HEK293T (cell line): Measurements from ENCODE around the gene CUBN.

Source experiments
- CTCF ChIA-PET: fragments of 350-600 bp; formaldehyde crosslinking; extraction: SDS; loops from one replicate; lab custom pipeline; 2021; ENCODE audit warnings: antibody characterized with exemption, inconsistent platforms; lab: Yijun Ruan, JAX
- POLR2A ChIA-PET: fragments of 350-600 bp; formaldehyde crosslinking; extraction: SDS; loops from one replicate; lab custom pipeline; 2020; ENCODE audit warnings: antibody characterized with exemption, inconsistent platforms; lab: Yijun Ruan, JAX
- DNase-seq: peaks from one replicate; pipeline ENCODE4 v3.0.0; 2012; ENCODE audit warnings: mixed read lengths; ENCODE audit errors: extremely low spot score
- ARNT ChIP-seq: fragments of 450-650 bp; IDR thresholded peaks from 2 replicates; pipeline ENCODE4 v1.6.1; 2017; ENCODE audit warnings: mild to moderate bottlenecking
- BHLHE40 ChIP-seq: fragments of 450-650 bp; IDR thresholded peaks from 2 replicates; pipeline ENCODE4 v1.6.1; 2016; ENCODE audit warnings: mild to moderate bottlenecking, moderate library complexity, borderline replicate concordance
- CTBP1 ChIP-seq: fragments of 450-650 bp; IDR thresholded peaks from 2 replicates; pipeline ENCODE4 v1.6.1; 2016; ENCODE audit warnings: borderline replicate concordance
- ELF4 ChIP-seq: fragments of 450-650 bp; IDR thresholded peaks from 2 replicates; pipeline ENCODE4 v1.6.1; 2017; ENCODE audit warnings: antibody characterized with exemption
- FOXA1 ChIP-seq: fragments of 450-650 bp; IDR thresholded peaks from 2 replicates; pipeline ENCODE4 v1.6.1; 2016; ENCODE audit warnings: mild to moderate bottlenecking
- FOXK2 ChIP-seq: fragments of 450-650 bp; IDR thresholded peaks from 2 replicates; pipeline ENCODE4 v1.6.1; 2016; ENCODE audit warnings: mild to moderate bottlenecking
- FOXM1 ChIP-seq: fragments of 450-650 bp; IDR thresholded peaks from 2 replicates; pipeline ENCODE4 v1.6.1; 2017; ENCODE audit warnings: mild to moderate bottlenecking, borderline replicate concordance
- HDGF ChIP-seq: fragments of 450-650 bp; IDR thresholded peaks from 2 replicates; pipeline ENCODE4 v1.6.1; 2017; ENCODE audit warnings: antibody characterized with exemption, borderline replicate concordance
- L3MBTL2 ChIP-seq: fragments of 450-650 bp; conservative IDR thresholded peaks from 2 replicates; pipeline ENCODE4 v1.6.1; 2016; ENCODE audit warnings: mild to moderate bottlenecking
- LEF1 ChIP-seq: fragments of 450-650 bp; IDR thresholded peaks from 2 replicates; pipeline ENCODE4 v1.6.1; 2017; ENCODE audit warnings: mild to moderate bottlenecking, borderline replicate concordance
- NFRKB ChIP-seq: fragments of 450-650 bp; IDR thresholded peaks from 2 replicates; pipeline ENCODE4 v1.6.1; 2016; ENCODE audit warnings: mild to moderate bottlenecking, moderate library complexity
- SP1 ChIP-seq: fragments of 450-650 bp; IDR thresholded peaks from 2 replicates; pipeline ENCODE4 v1.6.1; 2017
- SUZ12 ChIP-seq: fragments of 450-650 bp; IDR thresholded peaks from 2 replicates; pipeline ENCODE4 v1.6.1; 2016; ENCODE audit warnings: mild to moderate bottlenecking
- TARDBP ChIP-seq: fragments of 450-650 bp; IDR thresholded peaks from 2 replicates; pipeline ENCODE4 v1.6.1; 2016
- ZNF384 ChIP-seq: fragments of 450-650 bp; IDR thresholded peaks from 2 replicates; pipeline ENCODE4 v1.6.1; 2016
- TF ChIP-seq, protein P1 (sequence below): fragments of 450-650 bp; IDR thresholded peaks from 2 replicates; pipeline ENCODE4 v1.6.1; 2016

The CUBN gene

DNA sequence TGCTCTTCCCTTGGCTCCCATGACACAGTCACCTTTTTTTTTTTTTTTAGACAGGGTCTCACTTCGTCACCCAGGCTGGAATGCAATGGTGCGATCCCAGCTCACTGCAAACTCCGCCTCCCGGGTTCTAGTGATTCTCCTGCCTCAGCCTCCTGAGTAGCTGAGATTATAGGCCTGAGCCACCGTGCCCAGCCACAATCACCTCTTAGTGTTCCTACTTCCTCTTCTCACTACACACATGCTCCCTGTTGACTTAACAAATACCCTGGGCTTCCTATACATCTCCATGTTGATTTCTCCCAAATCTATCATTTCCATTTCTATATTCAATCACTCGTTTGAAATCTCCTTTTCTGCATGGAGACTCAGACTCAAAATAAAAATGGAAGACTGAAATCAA is 91.7 kb downstream of the CUBN start:
- CTCF ChIA-PET = no interaction called here
- no peak for DNase-seq
- POLR2A ChIA-PET = no interaction called here
- no peak for TF ChIP-seq SP1
- TF ChIP-seq SUZ12 = no peak
- no peak for TF ChIP-seq CTBP1
- no peak for TF ChIP-seq ZNF384
- no peak for TF ChIP-seq BHLHE40
- TF ChIP-seq L3MBTL2 = no peak
- TF ChIP-seq ARNT = no peak
- TF ChIP-seq, protein P1, sequence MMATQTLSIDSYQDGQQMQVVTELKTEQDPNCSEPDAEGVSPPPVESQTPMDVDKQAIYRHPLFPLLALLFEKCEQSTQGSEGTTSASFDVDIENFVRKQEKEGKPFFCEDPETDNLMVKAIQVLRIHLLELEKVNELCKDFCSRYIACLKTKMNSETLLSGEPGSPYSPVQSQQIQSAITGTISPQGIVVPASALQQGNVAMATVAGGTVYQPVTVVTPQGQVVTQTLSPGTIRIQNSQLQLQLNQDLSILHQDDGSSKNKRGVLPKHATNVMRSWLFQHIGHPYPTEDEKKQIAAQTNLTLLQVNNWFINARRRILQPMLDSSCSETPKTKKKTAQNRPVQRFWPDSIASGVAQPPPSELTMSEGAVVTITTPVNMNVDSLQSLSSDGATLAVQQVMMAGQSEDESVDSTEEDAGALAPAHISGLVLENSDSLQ = no peak
- no peak for TF ChIP-seq FOXK2
- TF ChIP-seq FOXM1 = no peak
- no peak for TF ChIP-seq LEF1
- TF ChIP-seq TARDBP = no peak
- no peak for TF ChIP-seq HDGF
- no peak for TF ChIP-seq ELF4
- no peak for TF ChIP-seq FOXA1
- TF ChIP-seq NFRKB = no peak

DNA sequence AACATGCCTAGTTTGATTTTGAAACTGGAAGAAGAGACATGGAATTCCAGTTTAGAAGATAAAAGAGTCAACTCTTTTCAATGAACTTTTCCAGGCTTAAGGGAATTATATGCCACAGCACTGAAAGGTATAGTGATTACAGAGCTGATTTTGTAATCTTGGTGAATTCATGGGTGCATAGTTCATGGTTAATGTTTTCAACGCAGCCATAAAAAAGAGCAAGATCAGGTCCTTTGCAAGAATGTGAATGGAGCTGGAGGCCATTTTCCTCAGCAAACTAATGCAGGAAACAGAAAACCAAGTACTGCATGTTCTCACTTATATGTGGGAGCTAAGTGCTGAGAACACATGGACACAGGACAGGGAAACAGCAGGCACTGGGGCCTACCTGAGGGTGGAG is 94.2 kb downstream of the CUBN start:
- no peak for DNase-seq
- ChIA-PET POLR2A (no interaction called here), CTCF (interaction anchor here (0.6 kb wide), 1 partner anchor 1828 kb away, joined by 3 read pairs; no protein-coding TSS in a partner anchor)
- no peak for TF ChIP-seq L3MBTL2
- TF ChIP-seq FOXM1 = no peak
- TF ChIP-seq HDGF = no peak
- TF ChIP-seq ARNT = no peak
- TF ChIP-seq SUZ12 = no peak
- TF ChIP-seq CTBP1 = no peak
- no peak for TF ChIP-seq FOXA1
- no peak for TF ChIP-seq TARDBP
- TF ChIP-seq ZNF384 = no peak
- TF ChIP-seq BHLHE40 = no peak
- TF ChIP-seq NFRKB = no peak

DNA sequence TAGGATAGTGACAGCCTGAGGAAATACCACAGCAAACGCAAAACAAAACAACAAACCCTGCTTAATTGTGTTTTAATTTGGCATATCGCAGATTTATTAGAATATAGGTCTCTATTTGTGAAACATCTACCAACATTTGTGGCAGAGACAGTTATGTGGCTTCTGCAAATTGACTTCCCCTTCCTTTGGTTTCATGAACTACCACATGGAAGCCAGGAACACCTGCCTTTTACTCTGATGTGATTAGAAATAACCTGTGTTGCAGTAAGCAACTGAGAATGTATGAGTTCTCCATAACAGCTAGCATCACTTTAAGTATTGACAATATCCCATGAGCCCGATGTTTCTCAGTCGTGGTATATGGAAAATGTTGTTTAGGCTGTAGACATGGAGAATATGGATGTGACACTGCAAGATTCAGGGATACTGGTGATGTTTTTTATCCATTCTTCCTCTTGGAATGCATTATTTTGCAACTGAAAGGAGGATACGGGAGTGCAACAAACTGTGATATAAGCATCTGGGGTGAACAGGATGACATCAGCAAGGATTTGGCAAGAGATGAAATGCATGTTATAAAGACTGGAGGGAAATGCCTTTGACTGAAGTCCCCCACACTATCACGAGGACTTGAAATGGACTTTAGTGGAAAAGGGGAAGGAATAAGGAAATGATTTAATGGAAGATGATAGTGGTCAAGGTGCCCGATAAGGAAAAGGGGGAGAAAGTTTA is 95.9 kb downstream of the CUBN start:
- CTCF ChIA-PET = no interaction called here
- POLR2A ChIA-PET = no interaction called here
- TF ChIP-seq ELF4 (no peak), CTBP1 (no peak), BHLHE40 (no peak), HDGF (no peak), SP1 (no peak), L3MBTL2 (no peak), SUZ12 (no peak), ARNT (no peak), FOXK2 (no peak), LEF1 (no peak), TARDBP (no peak), FOXM1 (no peak), ZNF384 (no peak), FOXA1 (no peak), NFRKB (no peak)
- TF ChIP-seq, protein P1 = no peak
- no peak for DNase-seq

DNA sequence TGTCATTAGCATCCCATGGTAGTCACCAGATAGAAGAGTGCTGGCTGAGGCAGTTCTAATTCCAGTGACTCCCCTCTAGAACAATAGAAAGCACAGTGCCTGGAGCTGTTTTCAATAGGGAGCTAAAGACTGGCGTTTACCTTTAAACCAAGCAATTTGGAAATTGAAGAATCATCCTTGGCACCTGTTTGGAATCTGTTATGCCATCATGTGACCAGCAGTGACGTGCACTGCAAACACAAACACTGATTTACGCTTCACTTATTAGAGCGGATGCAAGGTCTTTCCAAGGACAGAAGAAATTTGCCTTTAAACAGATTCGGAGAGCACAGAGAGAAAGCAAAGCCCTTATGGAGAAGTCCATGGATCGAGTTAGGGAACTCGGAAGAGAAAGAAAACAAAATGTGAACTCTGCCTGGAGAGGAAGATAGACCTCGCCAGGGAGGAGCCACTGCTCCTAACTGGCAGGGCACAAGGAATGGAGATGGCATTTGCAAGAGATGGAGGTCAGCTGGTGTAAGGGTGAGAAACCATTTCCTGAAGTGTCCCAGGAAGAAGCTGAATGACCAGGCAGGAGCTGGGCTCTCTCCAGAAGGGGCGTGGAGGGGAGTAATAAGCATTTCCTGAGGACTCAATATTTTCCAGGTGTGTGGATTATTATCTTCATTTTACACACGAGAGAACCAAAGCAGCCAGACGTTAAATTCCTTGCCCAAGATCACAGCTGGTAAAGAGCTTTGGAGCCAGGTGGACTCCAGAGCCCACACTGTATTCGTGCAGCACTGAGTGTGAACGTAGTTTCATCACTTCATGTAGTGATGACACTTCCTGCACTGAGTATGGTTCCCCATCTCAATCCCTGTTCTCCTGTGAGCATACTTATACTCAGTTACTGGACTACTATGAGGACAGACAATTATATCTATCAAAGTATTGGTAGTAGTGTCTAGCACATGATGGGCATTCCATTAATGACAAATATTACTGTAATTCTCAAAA is 97.7 kb downstream of the CUBN start:
- no peak for DNase-seq
- ChIA-PET CTCF (interaction anchor here (0.7 kb wide), 1 partner anchor 262 kb away, joined by 3 read pairs; no protein-coding TSS in a partner anchor), POLR2A (no interaction called here)
- no peak for TF ChIP-seq NFRKB
- no peak for TF ChIP-seq FOXK2

DNA sequence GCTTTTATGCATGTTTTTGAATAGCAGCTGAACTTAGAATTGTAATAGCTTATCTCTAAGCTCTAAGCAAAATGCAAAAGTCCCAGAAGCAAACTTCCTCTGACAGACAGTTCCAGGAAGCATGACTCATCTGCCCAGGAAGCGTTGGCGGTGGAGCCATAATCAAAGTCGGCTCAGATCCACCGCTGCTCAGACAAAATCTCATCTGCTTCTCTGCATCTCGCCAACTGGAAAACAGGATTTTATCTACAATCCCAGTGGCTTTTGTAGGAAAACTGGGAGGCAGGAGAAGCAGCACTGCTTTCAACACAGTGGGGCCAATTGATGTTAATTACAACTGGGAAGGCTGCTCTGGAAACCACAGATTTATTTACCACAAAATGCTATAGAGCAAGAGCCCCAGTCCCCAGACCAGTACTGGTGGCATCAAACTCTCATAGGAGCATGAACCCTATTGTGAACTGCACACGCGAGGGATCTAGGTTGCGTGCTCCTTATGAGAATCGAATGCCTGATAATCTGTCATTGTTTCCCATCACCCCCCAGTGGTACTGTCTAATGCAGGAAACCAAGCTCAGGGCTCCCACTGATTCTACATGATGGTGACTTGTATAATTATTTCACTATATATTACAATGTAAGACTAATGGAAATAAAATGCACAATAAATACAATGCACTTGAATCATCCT is 99.9 kb downstream of the CUBN start:
- no peak for TF ChIP-seq FOXA1
- TF ChIP-seq FOXK2 = no peak
- no peak for TF ChIP-seq BHLHE40
- no peak for TF ChIP-seq TARDBP
- TF ChIP-seq L3MBTL2 = no peak
- DNase-seq = peak; percentile 23
- CTCF ChIA-PET = no interaction called here
- POLR2A ChIA-PET = no interaction called here

DNA sequence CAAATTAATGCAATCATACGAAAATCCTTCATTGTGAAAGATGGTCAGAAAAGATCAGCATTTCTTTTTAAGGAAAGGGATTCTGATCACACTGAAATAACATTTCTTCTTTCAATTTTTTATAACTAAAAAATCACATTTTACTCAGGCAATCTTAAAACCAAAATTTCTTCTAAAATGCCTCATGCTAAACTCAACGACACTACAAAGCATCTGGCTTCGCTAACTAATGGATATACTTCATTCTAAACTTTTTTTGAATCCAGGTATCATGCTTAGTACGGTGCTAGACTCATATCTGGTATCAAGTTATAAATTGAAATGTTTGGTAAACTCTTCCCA is 100.4 kb downstream of the CUBN start:
- CTCF ChIA-PET = no interaction called here
- POLR2A ChIA-PET = no interaction called here
- TF ChIP-seq BHLHE40 (no peak), FOXM1 (no peak), FOXA1 (no peak), HDGF (no peak), L3MBTL2 (no peak), SP1 (no peak)
- TF ChIP-seq, protein P1 = no peak
- DNase-seq = no peak
